Measurements from ENCODE around the gene MAGEB3. TPM values are rescaled to one million over a fixed set of nuclear protein-coding genes. Genes with fewer than 3 reads are reported as not detected.

MAGEB3 gene
- polyA plus RNA-seq, 1 of the 3 experiments (the other 2 are of a cell fraction), result not detected

DNA sequence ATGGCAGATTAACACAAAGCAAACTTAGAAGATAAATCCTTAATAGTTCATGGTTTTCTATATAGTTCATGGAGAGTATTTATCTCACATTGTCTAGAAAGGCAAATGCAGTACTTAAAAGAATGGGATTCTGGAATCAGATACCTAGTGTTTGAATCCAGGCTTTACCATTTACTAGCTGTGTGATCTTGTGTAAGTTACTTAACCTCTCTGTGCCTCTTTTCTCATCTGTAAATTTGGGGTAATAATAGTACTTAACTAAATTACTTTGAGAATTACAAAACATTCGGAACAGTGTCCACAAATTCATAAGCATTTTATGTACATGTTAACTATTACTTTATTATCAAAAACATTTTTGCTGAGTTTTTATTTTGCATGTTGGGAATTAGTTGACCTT lies 32.3 kb downstream of the MAGEB3 start:
- Histone ChIP-seq H3K4me1 (ENCODE audit: control insufficient read depth in 1 of 2, insufficient read depth in 2 of 2, low read depth in 1 of 2, low read length in 1 of 2) (no peaks in the 10 kb centered on the region), H3K79me2 (ENCODE audit: insufficient read depth) (no peaks in the 10 kb centered on the region), H4K20me1 (ENCODE audit: insufficient read depth) (no peaks in the 10 kb centered on the region), H3K9me3 (no peaks in the 10 kb centered on the region), H3K36me3 (replicated peaks in 1 of 2; ENCODE audit: control insufficient read depth in 1 of 2, insufficient read depth in 2 of 2, low read length in 1 of 2) (no peaks in the 10 kb centered on the region), H3K27me3 (ENCODE audit: insufficient read depth) (no peaks in the 10 kb centered on the region; the same call in 1 of the 2 replicates), H3K4me2 (no peak overlapping the region), H3K4me3 (ENCODE audit: low read depth in 2 of 2, low read length in 1 of 2) (no peak overlapping the region), H3K27ac (ENCODE audit: low read depth in 2 of 2, low read length in 1 of 2) (no peak overlapping the region), H2AFZ (ENCODE audit: low read depth) (no peak overlapping the region), H3F3A (replicated peaks; ENCODE audit: insufficient read depth) (no peaks in the 10 kb centered on the region), H3K9ac (no peak overlapping the region), H3K9me2 (no peaks in the 10 kb centered on the region)
- CTCF ChIA-PET, result no interaction called here
- POLR2A ChIA-PET, result no interaction called here
- WGBS (ENCODE audit: low lambda C conversion rate), result 2% methylated on average over 1 of the region's 1 CpG
- TF ChIP-seq NFIC (IDR thresholded peaks at IDR 0.05; ENCODE audit: borderline replicate concordance) (no peak), EZH2phosphoT487 (IDR thresholded peaks at IDR 0.05; ENCODE audit: borderline replicate concordance, low read depth) (no peak), RFX5 (IDR thresholded peaks at IDR 0.05; ENCODE audit: low read length) (no peak), EP300 (IDR thresholded peaks at IDR 0.05; ENCODE audit: borderline replicate concordance in 1 of 2, low read depth in 1 of 2, low read length in 1 of 2) (no peak), NRF1 (IDR thresholded peaks at IDR 0.05; ENCODE audit: low read depth, low read length) (no peak), MXI1 (IDR thresholded peaks at IDR 0.05; ENCODE audit: low read depth, low read length) (no peak), RXRA (IDR thresholded peaks at IDR 0.05; ENCODE audit: borderline replicate concordance, low read depth) (no peak), FOXM1 (IDR thresholded peaks at IDR 0.05; ENCODE audit: low read depth) (no peak), GABPA (IDR thresholded peaks at IDR 0.05; ENCODE audit: low read depth) (no peak)
- no peak for DNase-seq

DNA sequence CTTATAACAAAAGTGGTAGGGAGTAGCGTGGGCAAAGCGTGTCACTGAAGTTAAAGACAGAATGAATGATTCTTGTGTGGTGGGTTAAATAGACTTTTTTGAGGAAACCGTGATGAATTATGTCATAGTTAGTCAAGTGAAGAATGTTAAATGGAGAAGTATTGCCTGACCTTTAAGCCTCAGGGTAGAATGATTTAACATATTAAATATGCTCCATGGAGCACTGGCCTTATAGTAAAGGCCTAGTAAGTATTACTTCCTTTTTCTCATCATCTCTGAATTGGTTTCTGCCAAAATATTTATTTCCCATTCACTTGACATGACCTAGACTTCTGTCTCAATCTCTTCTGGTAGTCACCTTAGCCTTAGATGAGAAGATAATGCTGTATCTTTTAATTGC lies 40.2 kb downstream of the MAGEB3 start:
- no peaks in the 10 kb centered on the region for H3K9me2 ChIP-seq
- CTCF ChIA-PET, result no interaction called here

More for the DNA sequence above, 40.2 kb downstream of the MAGEB3 start:
- TF ChIP-seq JUND (IDR thresholded peaks at IDR 0.05) (no peak), FOXJ3 (CRISPR knock-in tag; IDR thresholded peaks at IDR 0.05) (no peak), ELF1 (IDR thresholded peaks at IDR 0.05) (no peak), RXRA (IDR thresholded peaks at IDR 0.05; ENCODE audit: borderline replicate concordance, low read depth) (no peak), SIN3A (IDR thresholded peaks at IDR 0.05; ENCODE audit: borderline replicate concordance, low read depth, low read length) (no peak), EP300 (IDR thresholded peaks at IDR 0.05; ENCODE audit: borderline replicate concordance in 1 of 2, low read depth in 1 of 2, low read length in 1 of 2) (no peak)
- TF ChIP-seq, protein P1, sequence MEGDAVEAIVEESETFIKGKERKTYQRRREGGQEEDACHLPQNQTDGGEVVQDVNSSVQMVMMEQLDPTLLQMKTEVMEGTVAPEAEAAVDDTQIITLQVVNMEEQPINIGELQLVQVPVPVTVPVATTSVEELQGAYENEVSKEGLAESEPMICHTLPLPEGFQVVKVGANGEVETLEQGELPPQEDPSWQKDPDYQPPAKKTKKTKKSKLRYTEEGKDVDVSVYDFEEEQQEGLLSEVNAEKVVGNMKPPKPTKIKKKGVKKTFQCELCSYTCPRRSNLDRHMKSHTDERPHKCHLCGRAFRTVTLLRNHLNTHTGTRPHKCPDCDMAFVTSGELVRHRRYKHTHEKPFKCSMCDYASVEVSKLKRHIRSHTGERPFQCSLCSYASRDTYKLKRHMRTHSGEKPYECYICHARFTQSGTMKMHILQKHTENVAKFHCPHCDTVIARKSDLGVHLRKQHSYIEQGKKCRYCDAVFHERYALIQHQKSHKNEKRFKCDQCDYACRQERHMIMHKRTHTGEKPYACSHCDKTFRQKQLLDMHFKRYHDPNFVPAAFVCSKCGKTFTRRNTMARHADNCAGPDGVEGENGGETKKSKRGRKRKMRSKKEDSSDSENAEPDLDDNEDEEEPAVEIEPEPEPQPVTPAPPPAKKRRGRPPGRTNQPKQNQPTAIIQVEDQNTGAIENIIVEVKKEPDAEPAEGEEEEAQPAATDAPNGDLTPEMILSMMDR (IDR thresholded peaks at IDR 0.05), result no peak
- H4K20me1 ChIP-seq (ENCODE audit: insufficient read depth), result no peaks in the 10 kb centered on the region
- DNase-seq, result no peak
- H3K27ac ChIP-seq (ENCODE audit: low read depth in 2 of 2, low read length in 1 of 2), result no peak overlapping the region
- no peak overlapping the region for H2AFZ ChIP-seq (ENCODE audit: low read depth)
- no peaks in the 10 kb centered on the region for H3K4me1 ChIP-seq (ENCODE audit: control insufficient read depth in 1 of 2, insufficient read depth in 2 of 2, low read depth in 1 of 2, low read length in 1 of 2)
- H3K9ac ChIP-seq, result no peak overlapping the region
- H3F3A ChIP-seq (replicated peaks; ENCODE audit: insufficient read depth), result no peaks in the 10 kb centered on the region
- no peaks in the 10 kb centered on the region for H3K9me3 ChIP-seq
- H3K4me2 ChIP-seq, result no peak overlapping the region
- no peaks in the 10 kb centered on the region; the same call in 1 of the 2 replicates for H3K27me3 ChIP-seq (ENCODE audit: insufficient read depth)
- no peak overlapping the region for H3K4me3 ChIP-seq (ENCODE audit: low read depth in 2 of 2, low read length in 1 of 2)
- POLR2A ChIA-PET, result no interaction called here
- H3K79me2 ChIP-seq (ENCODE audit: insufficient read depth), result no peaks in the 10 kb centered on the region
- 20% methylated on average over 3 of the region's 3 CpGs for WGBS (ENCODE audit: low lambda C conversion rate)
- no peaks in the 10 kb centered on the region for H3K36me3 ChIP-seq (replicated peaks in 1 of 2; ENCODE audit: control insufficient read depth in 1 of 2, insufficient read depth in 2 of 2, low read length in 1 of 2)
